Hematopoietic multipotent progenitor cell (in vitro differentiated cells): ENCODE measurements around the gene SYT3. TPM values are rescaled to one million over a fixed set of nuclear protein-coding genes. Genes with fewer than 3 reads are reported as not detected.

ENCODE experiments used
- DNase-seq, 3 donors: peaks; one replicate each; pipeline ENCODE4 v3.0.0-alpha.2; 2011 to 2015; ENCODE audit warnings: low read depth in 2 of 3, low spot score in 2 of 3
- total RNA-seq: library from RNA; depleted of rRNA; stranded (reverse); fragments of >200 nt; gene quantifications from one replicate; pipeline ENCODE4 v1.2.3, GENCODE V29; 2012

SYT3 gene
- total RNA-seq, 1 donor = 0.81 TPM

DNA sequence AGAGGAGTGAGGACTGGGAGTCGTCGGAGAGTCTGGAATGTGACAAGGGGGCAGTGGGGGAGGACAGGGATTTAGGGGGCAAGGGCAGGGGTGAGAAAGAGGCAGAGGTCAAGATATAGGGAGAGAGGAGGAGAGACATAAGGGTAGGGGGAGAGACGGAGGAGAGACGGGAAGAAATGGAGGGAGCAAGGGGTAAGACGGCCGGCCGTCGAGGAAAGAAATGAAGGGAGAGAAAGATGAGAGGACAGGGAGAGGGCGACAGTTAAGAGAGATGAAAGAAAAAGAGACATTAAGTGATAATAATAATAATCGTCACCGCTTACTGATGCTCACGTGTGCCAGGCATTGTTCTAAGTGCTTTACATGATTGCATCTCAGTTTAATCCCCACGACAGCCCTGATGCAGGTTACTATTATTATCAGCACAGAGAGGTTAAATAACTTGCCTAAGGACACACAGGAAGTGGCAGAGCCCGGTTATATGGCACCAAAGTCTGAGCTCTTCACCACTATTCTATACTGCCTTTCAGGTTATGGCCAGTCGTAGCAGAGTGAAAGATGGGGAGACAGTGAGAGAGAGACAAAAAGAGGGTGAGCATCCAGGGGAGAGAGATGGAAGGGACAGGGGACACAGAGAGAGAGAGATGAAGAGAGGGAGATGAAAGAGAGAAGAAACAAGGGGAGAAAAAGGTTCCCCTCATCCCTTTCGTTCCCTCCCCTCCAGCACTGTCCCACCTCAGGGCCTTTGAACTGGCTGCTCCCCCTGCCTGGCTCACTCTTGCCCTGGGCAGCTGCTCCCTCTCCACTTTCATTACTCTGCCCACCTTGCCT, 23.2 kb upstream of the SYT3 start:
- no peak for DNase-seq

DNA sequence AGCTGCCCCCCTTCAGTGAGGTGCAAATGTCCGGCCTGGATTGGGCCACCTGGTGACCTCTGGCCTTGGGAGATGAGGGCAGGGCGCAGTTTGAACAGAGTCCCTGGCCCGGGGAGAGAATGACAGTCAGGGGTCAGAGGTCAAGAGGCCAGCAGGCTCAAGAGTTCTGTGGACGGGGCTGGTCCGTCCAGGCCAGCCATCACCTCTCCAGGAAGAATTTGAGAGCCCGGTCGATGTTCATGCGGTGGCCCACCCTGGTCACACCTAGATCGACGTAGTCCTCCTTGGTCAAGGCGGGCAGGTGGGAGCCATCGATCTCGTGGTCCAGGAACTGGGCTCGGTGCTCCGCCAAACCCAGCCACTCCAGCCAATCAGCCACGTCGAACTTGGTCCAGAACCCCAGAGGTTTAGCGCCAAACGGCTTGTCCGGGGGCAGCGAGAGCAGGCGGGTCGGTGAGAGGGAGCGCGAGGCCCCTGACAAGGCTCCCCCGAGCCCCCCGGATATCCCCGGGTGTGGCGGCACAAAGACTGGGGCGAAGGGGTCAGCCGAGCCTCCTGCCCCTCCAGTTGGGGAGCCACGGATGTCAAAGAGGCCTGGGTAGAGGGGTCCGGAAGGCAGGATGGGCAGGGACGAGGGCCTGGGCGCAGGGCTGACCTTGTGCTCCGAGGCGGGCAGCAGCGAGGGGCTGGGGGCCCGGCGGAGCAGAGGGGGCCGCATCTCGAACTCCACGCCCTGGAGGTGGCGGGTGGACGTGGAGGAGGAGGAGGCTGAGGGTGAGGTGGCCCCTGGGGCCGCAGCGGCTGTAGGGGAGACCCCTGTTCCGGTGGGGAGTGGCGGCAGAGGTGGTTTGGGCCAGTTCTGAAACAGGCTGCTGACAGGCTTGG, 22.3 kb upstream of the SYT3 start:
- DNase-seq = no peak

- DNase-seq = no peak
These were observed 21.3 kb upstream of the SYT3 start for GRCh38 chr19:50661023-50661422.

DNA sequence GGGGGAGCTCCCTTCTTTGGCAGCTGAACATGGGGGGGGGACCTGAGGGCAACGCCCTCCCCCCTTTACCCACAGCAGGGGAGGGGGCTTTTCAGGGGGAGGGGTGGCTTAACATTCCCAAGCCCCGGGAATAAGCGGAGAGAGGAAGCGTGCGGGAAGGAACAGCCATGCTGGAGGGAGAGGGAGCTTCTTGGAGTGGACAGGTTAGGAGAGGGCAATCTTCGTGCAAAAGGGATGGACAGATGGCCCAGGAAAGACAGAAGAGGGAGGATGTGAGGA, 20.3 kb upstream of the SYT3 start:
- no peak for DNase-seq

DNA sequence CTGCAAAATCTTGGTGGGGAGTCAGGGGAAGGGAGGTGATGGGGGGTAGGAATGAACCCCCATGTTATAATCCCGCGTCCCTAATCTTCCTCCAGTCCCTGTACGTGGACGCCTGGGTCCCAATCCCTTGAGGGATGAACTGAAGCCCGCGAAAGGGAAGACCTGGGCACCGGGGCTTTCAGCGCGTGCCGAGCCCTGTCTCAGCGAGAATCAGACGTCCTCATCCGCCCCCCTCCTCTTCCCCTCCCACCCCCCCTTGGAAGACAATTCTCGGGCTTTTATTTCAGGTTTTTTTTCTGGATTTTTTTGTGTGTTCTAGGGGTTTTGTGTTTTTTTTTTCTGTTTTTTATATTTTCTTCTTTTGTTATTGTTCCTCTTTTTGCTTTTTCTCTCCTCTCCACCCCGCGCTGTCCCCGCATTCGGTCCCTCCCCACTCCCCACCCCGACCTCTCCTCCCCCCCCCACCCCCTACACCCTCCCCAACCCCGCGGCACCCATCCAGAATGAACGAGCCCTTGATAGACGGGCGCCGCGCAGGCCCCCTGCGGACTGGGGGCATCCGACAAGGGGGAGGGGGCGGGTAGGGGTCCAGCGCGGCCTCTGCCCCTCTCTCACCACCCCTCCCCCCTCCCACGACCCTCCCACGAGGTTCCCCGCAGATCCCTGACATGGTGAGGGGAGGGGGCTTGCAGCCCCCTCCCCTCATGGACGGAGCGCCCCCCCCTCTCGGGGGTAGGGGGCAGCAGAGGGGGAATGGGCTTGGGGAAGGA, 19.8 kb upstream of the SYT3 start:
- no peak for DNase-seq

- peak in 2 of 3 donors; percentile 89 to 92 for DNase-seq
These were observed 19.0 kb upstream of the SYT3 start for GRCh38 chr19:50658441-50659317.

DNA sequence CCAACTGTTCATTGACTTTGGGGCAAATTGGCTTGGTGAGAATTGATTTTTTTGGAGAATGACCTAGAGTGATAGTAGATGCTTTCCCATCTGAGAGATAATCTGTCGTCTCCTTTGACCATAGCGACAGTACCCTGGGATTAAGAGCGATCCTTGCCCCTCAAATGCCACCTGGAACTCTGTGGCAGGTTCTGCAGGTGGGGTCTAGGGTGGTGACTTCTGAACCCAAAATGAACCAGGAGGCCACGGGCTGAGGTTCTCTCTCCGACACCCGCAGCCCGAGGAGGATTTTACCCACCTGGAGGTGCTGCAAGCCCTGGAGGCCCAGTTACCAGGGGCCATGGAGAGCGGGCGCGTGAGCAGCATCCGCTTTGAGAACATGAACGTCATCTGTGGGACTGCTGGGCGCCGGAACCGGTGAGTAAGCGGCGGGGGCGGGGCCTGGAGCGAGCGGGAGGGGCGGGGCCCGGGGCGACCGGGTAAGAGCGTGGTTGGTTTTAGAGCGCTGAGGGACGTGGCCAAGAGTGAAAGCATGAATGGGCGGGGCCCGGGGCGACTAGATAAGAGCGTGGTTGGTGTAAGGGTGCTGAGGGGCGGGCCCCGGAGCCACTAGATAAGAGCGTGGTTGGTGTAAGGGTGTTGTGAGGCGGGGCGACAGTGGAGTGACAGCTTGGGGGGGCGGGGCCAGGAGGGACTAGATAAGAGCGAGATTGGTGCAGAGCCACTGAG, 18.2 kb upstream of the SYT3 start:
- DNase-seq = peak in 2 of 3 donors; percentile 99 to 100

GRCh38 chr19:50657222-50657669, 17.6 kb upstream of the SYT3 start:
- DNase-seq = no peak

GRCh38 chr19:50654882-50655281, 15.2 kb upstream of the SYT3 start:
- DNase-seq = no peak

GRCh38 chr19:50652722-50653121, 13.0 kb upstream of the SYT3 start:
- DNase-seq = no peak

DNA sequence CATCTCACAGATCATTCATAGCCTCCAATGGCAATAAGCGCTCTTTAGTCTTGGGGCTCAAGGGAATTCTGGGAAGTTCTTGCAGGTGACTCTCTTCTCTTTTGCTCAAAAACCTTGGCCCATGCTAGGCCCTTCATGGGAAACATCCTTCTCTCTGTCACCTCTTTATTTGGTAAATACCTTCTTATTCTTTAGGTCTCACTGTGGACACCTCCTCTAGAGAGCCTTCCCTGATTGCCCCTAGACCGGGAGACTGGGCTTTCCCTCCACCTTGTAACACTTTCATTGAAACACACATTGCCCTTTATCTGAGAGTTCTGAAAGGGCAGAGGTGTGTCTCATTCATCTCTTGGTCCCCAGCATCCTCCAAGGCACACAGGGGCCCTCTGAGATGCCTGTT, 11.5 kb upstream of the SYT3 start:
- DNase-seq = no peak

DNA sequence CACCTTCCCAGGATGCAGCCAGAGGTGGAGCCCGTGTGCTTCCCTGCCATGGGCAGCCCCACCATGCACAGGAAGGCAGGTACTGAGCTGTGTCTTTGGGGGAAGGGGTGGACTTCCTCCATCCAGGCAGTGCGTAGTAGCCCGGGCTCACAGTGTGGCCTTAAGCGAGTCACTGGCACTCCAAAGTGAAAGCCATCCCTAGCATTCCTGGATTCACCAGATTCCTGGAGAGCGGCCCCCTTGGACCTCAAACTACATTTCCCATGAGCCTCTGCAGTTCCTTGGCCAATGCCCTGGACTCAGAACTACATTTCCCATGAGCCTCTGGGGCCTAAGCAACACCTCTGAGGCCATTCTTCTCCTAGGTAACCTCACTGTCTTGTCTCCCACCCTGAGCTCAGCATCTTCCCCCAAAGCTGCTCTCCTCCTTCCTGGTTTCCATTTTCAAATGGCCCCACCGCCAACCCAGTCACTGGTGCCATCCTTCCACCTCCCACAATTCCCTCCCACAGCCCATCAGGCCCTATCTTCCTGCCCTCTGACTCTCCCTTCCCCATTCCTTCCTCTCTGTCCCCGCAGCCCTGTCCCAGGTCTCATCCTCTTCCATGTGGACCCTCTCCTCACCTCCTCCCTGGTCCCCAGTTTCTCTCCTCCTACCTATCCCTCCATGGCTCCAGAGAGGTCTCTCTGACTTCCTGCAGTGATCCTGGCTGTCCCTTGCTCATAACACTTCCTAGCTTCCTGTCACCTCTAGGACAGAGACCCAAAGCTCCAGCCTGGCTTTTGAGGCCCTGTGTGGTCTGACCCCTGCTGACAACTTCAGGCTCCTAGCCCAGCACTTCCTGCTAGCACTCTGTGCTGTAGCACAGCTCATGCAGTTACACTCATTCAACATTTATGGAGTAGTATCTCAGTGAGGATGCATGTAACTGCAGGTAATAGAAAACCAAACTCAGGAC, 10.0 kb upstream of the SYT3 start, which contains the start of gene C19orf81:
TSS of gene C19orf81 (plus strand) at position 13 of the 959 bp plus-strand sequence. CDS start at position 13, 0 bp downstream.
- no peak for DNase-seq

- DNase-seq = no peak
These were observed 9.0 kb upstream of the SYT3 start for GRCh38 chr19:50648659-50649058.

DNA sequence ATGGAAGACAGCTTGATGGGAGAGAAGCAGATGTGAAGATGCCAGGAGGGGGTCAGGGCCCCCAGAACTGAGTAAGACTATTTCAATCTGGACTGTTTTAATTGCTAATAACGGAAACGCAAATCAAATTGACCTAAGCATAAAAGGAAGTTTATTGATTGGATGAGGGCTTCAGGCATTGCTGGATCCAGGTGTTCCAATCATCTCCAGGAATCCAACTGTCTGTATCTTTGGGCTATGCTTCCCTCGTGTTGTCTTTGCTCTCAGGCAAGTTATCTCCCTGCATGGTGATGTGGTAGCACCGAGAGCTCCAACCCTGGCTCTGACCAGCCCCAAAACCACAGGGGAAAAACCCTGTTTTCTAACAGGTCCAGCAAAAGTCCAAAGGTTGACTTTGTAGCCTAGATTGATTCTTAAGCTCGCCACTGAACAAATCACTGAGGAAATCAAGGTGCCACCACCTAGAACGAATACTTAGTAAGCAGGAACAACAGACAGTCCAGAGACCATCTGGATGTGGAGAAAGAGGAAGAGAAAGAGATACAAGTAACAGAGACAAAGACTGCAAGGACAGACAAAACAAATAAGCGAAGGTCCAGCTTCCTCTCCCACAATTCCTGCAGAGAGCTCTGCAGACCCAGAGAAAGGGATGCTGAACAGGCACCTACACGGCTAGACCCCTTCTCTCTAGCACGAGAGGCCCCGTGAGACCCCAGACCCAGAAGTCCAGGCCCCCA, 8.4 kb upstream of the SYT3 start:
- no peak for DNase-seq

DNA sequence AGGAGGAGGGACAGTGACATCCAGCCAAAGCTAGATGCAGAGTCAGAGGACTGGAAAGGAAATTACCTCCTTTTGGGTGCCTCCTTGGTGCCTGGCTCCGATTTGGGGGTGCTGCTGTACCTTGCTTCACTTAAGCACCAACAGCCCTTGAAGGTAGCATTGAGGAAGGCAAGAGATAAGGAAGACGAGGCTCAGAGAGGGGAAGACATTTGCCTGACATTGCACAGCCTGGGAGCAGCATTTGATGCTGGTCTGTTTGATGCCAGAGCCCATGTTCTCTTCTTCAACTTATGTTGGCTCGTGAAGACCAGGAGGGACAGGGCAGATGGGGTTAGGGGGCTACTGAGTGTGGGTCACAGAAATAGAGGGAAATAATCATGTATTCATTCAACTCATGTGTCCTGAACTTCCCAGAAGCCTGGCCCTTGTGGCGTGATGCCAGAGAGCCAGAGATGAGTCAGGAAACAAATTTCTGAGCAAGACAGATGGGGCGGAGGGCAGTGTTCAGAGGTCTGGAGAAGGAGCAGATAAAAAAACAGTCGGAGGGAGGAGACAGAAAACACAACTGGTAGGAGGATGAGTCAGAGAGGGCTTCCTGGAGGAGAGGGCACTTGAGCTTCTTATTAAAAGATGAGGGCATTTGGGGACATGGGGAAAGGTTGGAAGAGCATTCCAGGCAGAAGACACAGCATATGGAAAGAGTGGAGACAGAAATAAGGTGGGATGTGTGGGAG, 6.6 kb upstream of the SYT3 start:
- DNase-seq = no peak

DNA sequence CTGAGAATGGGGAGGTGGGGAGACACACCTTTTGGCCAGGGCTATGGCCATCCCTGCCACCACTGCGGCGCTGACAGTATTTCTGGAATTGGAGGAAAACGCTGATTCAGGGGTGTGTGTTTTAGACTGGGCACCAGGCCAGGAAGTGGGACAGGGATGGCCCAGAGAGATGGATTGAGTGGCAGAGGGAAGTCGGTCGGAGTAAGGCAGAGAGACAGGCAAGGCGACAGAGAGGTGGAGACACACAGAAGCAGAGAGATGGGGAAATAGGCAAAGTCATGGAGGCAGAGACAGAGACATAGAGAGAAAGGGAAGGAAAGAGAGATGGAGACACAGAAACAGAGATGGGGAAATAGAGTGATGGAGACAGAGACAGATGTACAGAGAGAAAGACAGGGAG, 5.4 kb upstream of the SYT3 start:
- no peak for DNase-seq
